Measurements from ENCODE around the gene ARHGAP42. TPM values are rescaled to one million over a fixed set of nuclear protein-coding genes. Genes with fewer than 3 reads are reported as not detected.

ARHGAP42 gene
- total RNA-seq, 1 donor from 2014 or later, result 0.16 TPM

GRCh38 chr11:100715165-100715761 lies 28.2 kb downstream of the ARHGAP42 start:
- no peak for DNase-seq (ENCODE audit: low spot score)
- no peaks in the 10 kb centered on the region for H3K36me3 Mint-ChIP-seq (ENCODE audit: low read depth)
- no peak overlapping the region for H3K27ac Mint-ChIP-seq
- no peaks in the 10 kb centered on the region for H3K9me3 Mint-ChIP-seq
- no peak overlapping the region for H3K4me3 Mint-ChIP-seq (ENCODE audit: low read depth)
- intact Hi-C loops (cut with micrococcal nuclease), result no loop called here
- H3K4me1 Mint-ChIP-seq (ENCODE audit: low read depth), result no peaks in the 10 kb centered on the region
- no peaks in the 10 kb centered on the region for H3K27me3 Mint-ChIP-seq (ENCODE audit: low read depth)

DNA sequence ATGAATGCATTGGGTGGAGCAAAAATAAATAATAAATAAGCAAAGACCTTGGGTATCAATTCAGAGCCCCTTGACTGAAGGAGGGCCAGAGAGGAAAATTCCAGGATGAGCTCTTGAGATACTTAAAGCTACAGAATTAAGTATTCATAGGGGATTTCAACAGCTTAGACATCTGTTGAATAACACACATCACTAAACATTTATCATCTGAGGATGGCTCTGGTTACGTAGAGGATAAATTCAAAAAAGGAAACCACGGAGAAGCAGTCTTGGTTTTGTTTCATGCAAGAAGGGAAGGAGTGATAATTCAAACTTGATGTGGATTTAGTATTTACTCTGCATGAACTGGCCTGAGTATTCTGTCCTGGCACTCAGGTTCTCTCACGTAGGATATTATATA lies 29.8 kb downstream of the ARHGAP42 start:
- Mint-ChIP-seq H3K9me3 (no peaks in the 10 kb centered on the region), H3K4me1 (ENCODE audit: low read depth) (no peaks in the 10 kb centered on the region), H3K36me3 (ENCODE audit: low read depth) (no peaks in the 10 kb centered on the region), H3K4me3 (ENCODE audit: low read depth) (no peak overlapping the region), H3K27me3 (ENCODE audit: low read depth) (no peaks in the 10 kb centered on the region), H3K27ac (no peak overlapping the region)
- DNase-seq (ENCODE audit: low spot score), result no peak
- intact Hi-C loops (cut with micrococcal nuclease), result no loop called here

DNA sequence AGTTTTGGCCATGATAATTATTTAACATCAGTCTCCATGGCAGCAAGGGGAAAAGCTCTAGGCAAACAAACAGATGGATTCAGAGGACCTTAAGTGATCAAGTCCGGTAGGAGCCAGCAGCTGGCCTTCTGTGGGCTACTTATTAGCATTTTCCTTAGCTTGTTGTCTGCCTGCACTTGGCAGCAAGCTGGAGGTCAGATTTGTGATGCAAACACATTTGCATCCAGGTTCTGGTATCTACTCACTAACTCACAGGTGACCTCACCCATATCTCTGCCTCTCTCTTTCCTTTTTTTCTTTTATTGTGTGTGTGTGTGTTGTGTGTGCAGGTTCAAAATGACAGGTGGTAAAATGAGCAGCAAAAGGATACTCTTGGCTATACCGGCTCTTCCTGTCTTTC lies 32.3 kb downstream of the ARHGAP42 start:
- peaks cover 3% of the 10 kb centered on the region for H3K9me3 Mint-ChIP-seq

DNA sequence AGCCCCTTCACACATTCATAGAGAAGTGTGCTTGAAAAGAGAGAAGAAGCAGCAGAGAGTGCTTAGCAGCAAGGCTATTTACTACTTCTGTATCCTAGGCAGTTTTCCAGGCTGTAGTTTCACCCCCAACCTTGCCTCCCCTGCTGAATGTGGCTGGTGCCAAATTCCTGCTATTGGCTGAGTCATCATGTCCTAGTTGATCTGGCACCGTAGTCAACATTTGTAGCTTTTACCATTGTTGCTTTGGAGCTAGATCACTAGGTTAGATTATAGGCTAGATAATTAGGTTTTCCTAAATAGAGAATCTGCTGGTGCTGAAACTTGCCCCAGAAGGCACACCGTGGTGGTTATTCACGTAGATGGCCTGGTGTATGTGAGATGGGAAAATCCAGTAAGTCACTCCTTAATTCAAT lies 32.7 kb downstream of the ARHGAP42 start:
- Mint-ChIP-seq H3K4me1 (ENCODE audit: low read depth) (no peaks in the 10 kb centered on the region), H3K4me3 (ENCODE audit: low read depth) (no peak overlapping the region), H3K9me3 (peaks cover 3% of the 10 kb centered on the region), H3K27ac (no peak overlapping the region), H3K27me3 (ENCODE audit: low read depth) (no peaks in the 10 kb centered on the region), H3K36me3 (ENCODE audit: low read depth) (no peaks in the 10 kb centered on the region)
- intact Hi-C loops (cut with micrococcal nuclease), result no loop called here
- DNase-seq (ENCODE audit: low spot score), result no peak

More for the DNA sequence above, 32.3 kb downstream of the ARHGAP42 start:
- intact Hi-C loops (cut with micrococcal nuclease), result no loop called here
- no peak for DNase-seq (ENCODE audit: low spot score)
- H3K4me3 Mint-ChIP-seq (ENCODE audit: low read depth), result no peak overlapping the region
- H3K27ac Mint-ChIP-seq, result no peak overlapping the region
- no peaks in the 10 kb centered on the region for H3K4me1 Mint-ChIP-seq (ENCODE audit: low read depth)
- H3K27me3 Mint-ChIP-seq (ENCODE audit: low read depth), result no peaks in the 10 kb centered on the region
- no peaks in the 10 kb centered on the region for H3K36me3 Mint-ChIP-seq (ENCODE audit: low read depth)

GRCh38 chr11:100726680-100727079 lies 39.6 kb downstream of the ARHGAP42 start:
- no peaks in the 10 kb centered on the region for H3K36me3 Mint-ChIP-seq (ENCODE audit: low read depth)
- intact Hi-C loops (cut with micrococcal nuclease), result no loop called here
- DNase-seq (ENCODE audit: low spot score), result no peak
- H3K27ac Mint-ChIP-seq, result no peak overlapping the region
- peaks cover 3% of the 10 kb centered on the region for H3K9me3 Mint-ChIP-seq
- H3K27me3 Mint-ChIP-seq (ENCODE audit: low read depth), result no peaks in the 10 kb centered on the region
- no peak overlapping the region for H3K4me3 Mint-ChIP-seq (ENCODE audit: low read depth)
- H3K4me1 Mint-ChIP-seq (ENCODE audit: low read depth), result no peaks in the 10 kb centered on the region

DNA sequence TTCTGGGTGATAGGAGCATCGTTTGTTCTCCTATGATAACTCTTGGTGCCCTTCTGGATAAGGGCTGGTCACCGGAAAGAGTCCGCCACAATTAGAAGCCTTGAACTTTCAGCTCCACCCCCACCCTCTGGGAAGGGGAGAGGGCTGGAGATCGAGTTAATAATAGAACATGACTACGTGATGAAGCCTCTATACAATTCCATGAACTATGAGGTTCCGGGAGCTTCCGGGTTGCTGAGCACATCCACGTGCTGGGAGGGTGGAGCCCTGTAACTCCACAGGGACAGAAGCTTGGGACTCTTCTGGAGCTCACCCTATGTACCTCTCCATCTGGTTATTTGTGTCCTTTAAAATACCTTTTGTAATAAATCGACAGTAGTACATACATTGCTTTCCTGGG lies 40.3 kb downstream of the ARHGAP42 start:
- no peak overlapping the region for H3K4me3 Mint-ChIP-seq (ENCODE audit: low read depth)
- DNase-seq (ENCODE audit: low spot score), result no peak
- no peaks in the 10 kb centered on the region for H3K4me1 Mint-ChIP-seq (ENCODE audit: low read depth)
- H3K27ac Mint-ChIP-seq, result no peak overlapping the region
- H3K27me3 Mint-ChIP-seq (ENCODE audit: low read depth), result no peaks in the 10 kb centered on the region
- intact Hi-C loops (cut with micrococcal nuclease), result no loop called here
- no peaks in the 10 kb centered on the region for H3K36me3 Mint-ChIP-seq (ENCODE audit: low read depth)
- peaks cover 3% of the 10 kb centered on the region for H3K9me3 Mint-ChIP-seq

- Mint-ChIP-seq H3K4me1 (ENCODE audit: low read depth) (no peaks in the 10 kb centered on the region), H3K27ac (no peak overlapping the region), H3K36me3 (ENCODE audit: low read depth) (no peaks in the 10 kb centered on the region), H3K9me3 (no peaks in the 10 kb centered on the region), H3K4me3 (ENCODE audit: low read depth) (no peak overlapping the region), H3K27me3 (ENCODE audit: low read depth) (no peaks in the 10 kb centered on the region)
- intact Hi-C loops (cut with micrococcal nuclease), result no loop called here
- DNase-seq (ENCODE audit: low spot score), result no peak
Measured at GRCh38 chr11:100730266-100730665, 43.2 kb downstream of the ARHGAP42 start.

- no peaks in the 10 kb centered on the region for H3K27me3 Mint-ChIP-seq (ENCODE audit: low read depth)
- H3K4me3 Mint-ChIP-seq (ENCODE audit: low read depth), result no peak overlapping the region
- no peaks in the 10 kb centered on the region for H3K4me1 Mint-ChIP-seq (ENCODE audit: low read depth)
- DNase-seq (ENCODE audit: low spot score), result no peak
- intact Hi-C loops (cut with micrococcal nuclease), result no loop called here
- H3K27ac Mint-ChIP-seq, result no peak overlapping the region
- no peaks in the 10 kb centered on the region for H3K36me3 Mint-ChIP-seq (ENCODE audit: low read depth)
- H3K9me3 Mint-ChIP-seq, result no peaks in the 10 kb centered on the region
Measured at GRCh38 chr11:100731471-100731870, 44.4 kb downstream of the ARHGAP42 start.

DNA sequence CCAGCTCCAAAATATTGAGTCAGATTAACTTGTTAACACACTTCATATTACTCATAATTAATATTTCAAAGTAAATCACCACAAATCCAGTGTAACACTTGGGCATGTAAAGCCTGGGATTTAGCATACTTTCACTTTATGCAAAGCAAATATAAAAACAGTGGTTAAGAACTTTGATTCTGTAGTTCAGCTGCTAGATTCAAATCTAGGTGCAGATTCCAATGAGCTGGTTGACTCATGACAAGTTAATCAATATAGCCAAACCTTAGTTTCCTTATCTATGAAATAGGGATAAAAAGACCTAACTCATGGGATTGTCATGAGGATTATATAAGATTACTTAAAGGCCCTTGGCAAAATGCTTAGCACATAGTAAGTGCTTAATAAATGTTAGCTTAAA lies 45.9 kb downstream of the ARHGAP42 start:
- Mint-ChIP-seq H3K27me3 (ENCODE audit: low read depth) (no peaks in the 10 kb centered on the region), H3K27ac (no peak overlapping the region), H3K4me1 (ENCODE audit: low read depth) (no peaks in the 10 kb centered on the region), H3K9me3 (no peaks in the 10 kb centered on the region), H3K36me3 (ENCODE audit: low read depth) (no peaks in the 10 kb centered on the region), H3K4me3 (ENCODE audit: low read depth) (no peak overlapping the region)
- DNase-seq (ENCODE audit: low spot score), result no peak
- intact Hi-C loops (cut with micrococcal nuclease), result no loop called here

GRCh38 chr11:100734743-100735527 lies 47.8 kb downstream of the ARHGAP42 start:
- intact Hi-C loops (cut with micrococcal nuclease), result no loop called here
- Mint-ChIP-seq H3K27me3 (ENCODE audit: low read depth) (no peaks in the 10 kb centered on the region), H3K9me3 (no peaks in the 10 kb centered on the region), H3K4me1 (ENCODE audit: low read depth) (no peaks in the 10 kb centered on the region), H3K4me3 (ENCODE audit: low read depth) (no peak overlapping the region), H3K36me3 (ENCODE audit: low read depth) (no peaks in the 10 kb centered on the region), H3K27ac (no peak overlapping the region)
- DNase-seq (ENCODE audit: low spot score), result no peak

DNA sequence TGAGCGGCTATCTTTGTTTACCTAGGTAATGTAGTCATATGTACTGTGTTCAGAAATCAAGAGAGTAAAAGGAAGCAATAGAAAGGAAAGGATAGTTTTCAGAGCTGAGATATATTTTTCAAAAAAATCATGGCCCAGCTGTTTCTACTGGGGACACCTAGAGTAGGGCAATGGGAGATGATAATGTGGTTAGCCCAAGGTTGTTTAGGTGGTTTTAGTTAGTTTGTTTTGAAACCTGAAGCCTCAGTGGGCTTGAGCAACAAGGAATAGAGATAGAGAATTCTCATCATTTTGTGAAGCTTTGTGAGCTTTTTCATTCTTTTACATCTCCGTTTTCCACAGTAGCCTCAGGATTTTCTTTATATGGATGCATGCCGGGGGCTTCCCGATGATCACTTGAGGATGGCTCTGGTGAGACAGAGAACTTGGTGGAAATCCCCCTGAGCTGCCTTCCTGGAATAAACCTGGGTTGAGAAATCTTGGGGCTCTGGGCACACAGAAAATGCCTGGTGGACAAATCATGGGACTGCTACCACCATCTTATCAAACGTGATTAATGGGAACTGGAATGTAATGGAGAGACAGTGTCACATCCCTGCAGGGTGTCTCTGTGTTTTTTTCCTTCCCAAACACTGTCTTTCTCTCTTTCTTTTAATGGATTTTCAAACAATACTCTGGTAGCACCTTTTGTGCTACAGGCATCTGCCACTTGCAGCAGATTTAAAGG lies 49.0 kb downstream of the ARHGAP42 start:
- H3K27ac Mint-ChIP-seq, result no peak overlapping the region
- intact Hi-C loops (cut with micrococcal nuclease), result no loop called here
- H3K4me3 Mint-ChIP-seq (ENCODE audit: low read depth), result no peak overlapping the region
- H3K27me3 Mint-ChIP-seq (ENCODE audit: low read depth), result no peaks in the 10 kb centered on the region
- H3K4me1 Mint-ChIP-seq (ENCODE audit: low read depth), result no peaks in the 10 kb centered on the region
- no peaks in the 10 kb centered on the region for H3K9me3 Mint-ChIP-seq
- H3K36me3 Mint-ChIP-seq (ENCODE audit: low read depth), result no peaks in the 10 kb centered on the region
- DNase-seq (ENCODE audit: low spot score), result no peak

DNA sequence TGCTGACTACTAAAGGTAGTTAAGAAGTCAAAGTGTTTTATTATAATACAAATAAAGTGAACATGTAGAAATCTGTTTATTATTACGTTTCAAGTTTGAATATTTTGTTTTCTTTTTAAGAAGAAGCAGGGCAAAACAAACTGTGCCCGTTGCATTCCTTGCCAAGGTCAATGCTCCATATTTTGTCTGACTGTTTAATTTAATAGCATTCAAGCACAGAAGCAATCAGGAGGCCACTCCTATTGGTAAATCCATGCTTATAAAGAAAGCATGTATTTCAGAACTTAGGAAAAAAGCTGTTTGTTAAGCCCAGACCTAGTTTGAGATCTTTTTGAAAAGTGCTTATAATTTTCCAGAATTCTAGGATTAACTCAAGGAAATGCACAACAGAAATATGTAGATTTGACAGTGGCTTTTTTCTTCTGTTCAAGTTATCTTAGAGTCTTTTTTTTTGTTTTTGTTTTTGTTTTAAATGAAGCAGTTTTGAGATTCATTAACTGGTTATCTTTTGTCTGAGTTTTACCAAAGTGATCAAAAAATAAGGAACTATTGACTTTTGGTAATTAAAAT lies 51.7 kb downstream of the ARHGAP42 start:
- Mint-ChIP-seq H3K27me3 (ENCODE audit: low read depth) (no peaks in the 10 kb centered on the region), H3K4me1 (ENCODE audit: low read depth) (no peaks in the 10 kb centered on the region), H3K36me3 (ENCODE audit: low read depth) (no peaks in the 10 kb centered on the region), H3K4me3 (ENCODE audit: low read depth) (no peak overlapping the region), H3K27ac (no peak overlapping the region), H3K9me3 (no peaks in the 10 kb centered on the region)
- intact Hi-C loops (cut with micrococcal nuclease), result no loop called here
- DNase-seq (ENCODE audit: low spot score), result no peak

DNA sequence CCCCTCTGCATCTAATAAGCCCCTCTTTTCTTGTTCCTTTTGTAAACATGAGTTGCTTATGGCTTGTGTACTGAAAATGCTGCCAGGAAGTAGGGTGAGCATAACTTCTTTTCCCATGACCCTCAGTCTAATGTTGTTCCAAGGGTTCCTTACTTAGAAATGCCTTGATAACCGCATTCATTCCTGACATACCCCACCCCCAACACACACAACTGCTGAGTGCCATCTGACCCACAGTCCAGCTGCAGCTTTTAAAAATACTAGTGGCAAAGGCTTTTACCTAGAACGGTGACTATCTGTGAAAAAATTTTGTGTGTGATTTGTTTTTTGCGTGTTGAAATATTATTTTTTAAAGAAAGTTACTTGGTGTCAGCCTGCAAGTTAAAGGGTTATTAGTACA lies 52.6 kb downstream of the ARHGAP42 start:
- H3K9me3 Mint-ChIP-seq, result peaks cover under 1% of the 10 kb centered on the region
- H3K27me3 Mint-ChIP-seq (ENCODE audit: low read depth), result no peaks in the 10 kb centered on the region
- no peak overlapping the region for H3K27ac Mint-ChIP-seq
- no peaks in the 10 kb centered on the region for H3K36me3 Mint-ChIP-seq (ENCODE audit: low read depth)
- intact Hi-C loops (cut with micrococcal nuclease), result no loop called here
- H3K4me3 Mint-ChIP-seq (ENCODE audit: low read depth), result no peak overlapping the region
- H3K4me1 Mint-ChIP-seq (ENCODE audit: low read depth), result no peaks in the 10 kb centered on the region
- no peak for DNase-seq (ENCODE audit: low spot score)

Data from activated T-helper 2 cell treated with anti-CD3 and anti-CD28 coated beads, Interferon-gamma antibody, Interleukin-2, Interleukin-4, amounts not matched to agents 10 μg/mL and 5 μg/mL and 100 μg/mL, durations not matched to agents 14 hours and 24 hours and 36 hours (primary cell).